GM03348 (cell line): ENCODE results near the gene YBEY.

Experiments
- DNase-seq: peaks from one replicate; pipeline ENCODE4 v3.0.0; 2012; ENCODE audit warnings: low spot score

The YBEY gene

GRCh38 chr21:46327711-46328110, 41.6 kb downstream of the YBEY start:
- DNase-seq, result no peak

DNA sequence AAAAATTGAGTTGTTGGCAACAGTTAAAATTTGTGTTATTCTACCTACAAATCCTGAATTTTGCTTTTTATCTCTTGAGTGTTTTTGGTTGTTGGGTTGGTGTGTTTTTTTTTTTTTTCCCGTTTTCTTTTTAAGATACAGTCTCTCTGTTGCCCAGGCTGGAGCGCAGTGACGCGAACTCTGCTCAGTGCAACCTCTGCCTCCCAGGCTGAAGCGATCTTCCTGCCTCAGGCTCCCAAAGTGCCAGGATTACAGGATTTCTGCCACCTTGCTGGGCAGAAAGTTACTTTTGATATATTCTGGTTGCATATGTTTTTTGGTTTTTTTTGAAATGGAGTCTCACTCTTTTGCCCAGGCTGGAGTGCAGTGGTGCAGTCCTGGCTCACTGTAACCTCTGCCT, 42.0 kb downstream of the YBEY start:
- DNase-seq, result no peak

GRCh38 chr21:46329796-46330195, 43.7 kb downstream of the YBEY start:
- no peak for DNase-seq

DNA sequence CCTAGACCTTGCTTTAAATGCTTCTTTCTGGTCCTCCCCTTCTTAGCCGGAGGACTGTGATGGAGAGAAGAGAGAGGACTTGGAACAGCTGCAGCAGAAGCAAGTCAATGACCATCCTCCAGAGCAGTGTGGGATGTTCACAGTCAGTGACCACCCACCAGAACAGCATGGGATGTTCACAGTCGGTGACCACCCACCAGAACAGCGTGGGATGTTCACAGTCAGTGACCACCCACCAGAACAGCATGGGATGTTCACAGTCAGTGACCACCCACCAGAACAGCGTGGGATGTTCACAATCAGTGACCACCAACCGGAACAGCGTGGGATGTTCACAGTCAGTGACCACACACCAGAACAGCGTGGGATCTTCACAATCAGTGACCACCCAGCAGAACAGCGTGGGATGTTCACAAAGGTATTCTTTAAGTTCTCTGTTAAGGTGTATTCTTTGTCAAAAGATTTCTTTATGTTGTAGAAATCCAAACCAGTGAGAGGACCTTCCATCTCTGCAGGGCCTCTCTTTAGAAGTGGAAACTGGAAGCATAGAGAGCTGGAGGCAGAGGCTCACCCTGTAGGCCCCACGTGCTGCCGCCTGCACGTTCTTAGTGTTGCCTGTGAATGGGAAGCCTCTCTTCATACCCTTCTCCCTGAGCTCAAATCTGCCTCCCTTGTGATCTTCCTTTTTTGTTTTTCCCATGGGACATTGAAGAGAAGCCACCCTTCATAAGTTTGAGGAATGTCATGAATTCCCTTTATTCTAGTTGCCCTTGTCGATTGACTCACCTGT, 48.4 kb downstream of the YBEY start:
- no peak for DNase-seq

- no peak for DNase-seq
Observed at GRCh38 chr21:46336603-46337002, 50.5 kb downstream of the YBEY start.

- no peak for DNase-seq
Observed at GRCh38 chr21:46340998-46341397, 54.9 kb downstream of the YBEY start.

DNA sequence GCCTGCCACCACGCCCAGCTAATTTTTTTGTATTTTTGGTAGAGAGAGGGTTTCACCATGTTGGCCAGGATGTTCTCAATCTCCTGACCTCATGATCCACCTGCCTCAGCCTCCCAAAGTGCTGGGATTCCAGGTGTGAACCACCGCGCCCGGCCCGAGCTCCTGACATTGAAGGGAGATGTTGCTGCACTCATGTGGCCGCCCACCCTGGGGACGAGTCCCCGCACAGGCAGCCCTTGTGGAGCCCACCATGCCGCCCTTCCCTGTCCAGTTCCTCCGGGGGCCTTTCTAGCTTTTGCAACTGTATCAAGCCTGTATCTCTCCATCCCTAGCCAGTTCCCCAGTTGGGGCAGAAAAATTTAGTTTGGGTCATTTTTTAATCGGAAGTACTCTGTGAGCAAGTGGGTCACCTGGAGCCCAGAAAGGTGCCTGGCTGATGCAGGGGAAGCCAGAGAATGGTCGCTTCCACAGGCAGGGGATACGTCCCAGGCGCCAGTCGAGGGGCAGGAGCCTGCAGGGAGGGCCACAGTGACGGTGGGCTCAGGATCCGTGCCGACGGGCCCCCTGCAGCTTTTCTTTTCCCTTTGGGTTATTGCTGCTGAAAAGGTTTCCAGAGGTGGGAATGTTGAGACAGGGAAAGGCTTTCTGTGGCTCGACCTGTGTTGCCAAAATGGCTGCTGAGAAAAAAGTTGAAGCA, 58.2 kb downstream of the YBEY start:
- no peak for DNase-seq

DNA sequence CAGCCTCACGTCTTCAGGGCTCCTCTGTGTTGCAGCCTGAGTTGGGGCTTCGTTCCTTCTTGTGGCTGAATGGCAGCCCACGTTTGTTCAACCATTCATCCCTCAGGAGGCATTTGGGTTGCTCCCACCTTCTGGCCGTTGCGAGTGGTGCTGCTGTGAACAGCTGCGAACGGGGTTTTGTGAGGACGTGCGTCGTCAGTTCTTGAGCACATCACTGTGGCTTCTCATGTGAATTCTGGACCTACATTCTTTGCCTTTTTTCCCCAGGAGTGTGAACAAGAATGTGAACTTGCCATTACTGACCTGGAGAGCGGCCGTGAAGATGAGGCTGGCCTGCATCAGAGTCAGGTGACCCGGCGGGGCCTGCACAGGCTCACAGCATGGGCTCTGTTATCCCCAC, 59.7 kb downstream of the YBEY start:
- DNase-seq, result no peak

GRCh38 chr21:46346296-46347202, 60.4 kb downstream of the YBEY start:
- DNase-seq, result no peak

DNA sequence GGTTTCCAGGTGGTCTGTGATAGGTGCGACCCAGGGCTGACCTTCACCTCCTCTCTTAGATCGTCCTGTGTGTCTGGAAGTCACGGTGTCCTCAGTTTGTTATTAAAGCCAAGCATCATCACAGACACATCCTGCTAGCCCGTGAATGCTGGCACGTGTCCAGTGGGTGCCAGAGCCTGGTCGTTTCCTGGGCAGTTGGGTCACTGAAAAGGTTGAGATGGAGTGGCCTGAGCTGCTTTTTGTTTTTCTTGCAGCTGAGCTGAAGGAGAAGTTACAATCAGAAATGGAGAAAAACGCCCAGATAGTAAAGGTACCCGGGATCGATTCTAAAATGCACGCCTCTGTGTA, 61.0 kb downstream of the YBEY start:
- DNase-seq, result no peak
